Adrenal gland (tissue), 12 donors: ENCODE data around the gene DCTN1. TPM values are rescaled to one million over a fixed set of nuclear protein-coding genes. Genes with fewer than 3 reads are reported as not detected.

Experiments used
- DNase-seq, 7 donors: peaks; one replicate each; pipeline ENCODE4 v3.0.0-alpha.2; 2019 to 2020
- H3K27ac ChIP-seq, 5 donors: fragments of 200-600 bp; sonication (generic) in 4 of 5; 1 replicate in 3 of 5; 2 replicates in 2 of 5; pipeline versions ENCODE4 v1.5.1 to v1.8.0; 2016 to 2020; ENCODE audit warnings: mild to moderate bottlenecking in 1 of 5
- H3K27me3 ChIP-seq: fragments of 200-600 bp; 2 replicates; pipeline ENCODE4 v1.8.0; 2021
- H3K36me3 ChIP-seq, 2 donors: fragments of 200-600 bp; replicated peaks in 1 of 2; 1 replicate in 1 of 2; 2 replicates in 1 of 2; pipeline versions ENCODE4 v1.5.1 to v1.8.0; 2018 to 2022
- H3K4me1 ChIP-seq, 2 donors: fragments of 200-600 bp; replicated peaks in 1 of 2; 1 replicate in 1 of 2; 2 replicates in 1 of 2; pipeline versions ENCODE4 v1.5.1 to v1.8.0; 2018 to 2021
- H3K4me3 ChIP-seq, 4 donors: fragments of 200-600 bp; sonication (generic) in 3 of 4; one replicate each; pipeline ENCODE4 v1.5.1; 2016 to 2018
- H3K9me3 ChIP-seq, 3 donors: fragments of 200-600 bp; sonication (generic) in 1 of 3; replicated peaks in 1 of 3; 1 replicate in 2 of 3; 2 replicates in 1 of 3; pipeline versions ENCODE4 v1.5.1 to v1.8.0; 2016 to 2021
- POLR2A ChIP-seq, 2 donors: fragments of 450-650 bp; IDR thresholded peaks; one replicate each; pipeline ENCODE4 v1.6.1; 2017; ENCODE audit warnings: antibody characterized with exemption in 2 of 2, mild to moderate bottlenecking in 2 of 2, moderate library complexity in 1 of 2
- WGBS, 4 donors: extraction: QIAGEN DNeasy Blood & Tissue Kit in 2 of 4; methylation state at CpG; one replicate each; pipeline versions ENCODE4 v1.1.5 to v1.1.7; 2013 to 2017; 5-methylcytosine and 5-hydroxymethylcytosine counted together
- intact Hi-C, 2 donors: fragments of 100-400 bp; cut with DNase I; formaldehyde crosslinking; loops; one replicate each; pipeline versions ENCODE4 v1.14.1 to v1.15.0; 2022 to 2023
- polyA plus RNA-seq, 3 donors: library from polyadenylated mRNA; stranded (reverse); fragments of 200-250 nt in 2 of 3; fragments of 350-450 nt in 1 of 3; fragmentation: Illumina TruSeq in 1 of 3; extraction: RNeasy Lipid Tissue Mini Kit (QIAGEN cat#74804) in 1 of 3; gene quantifications; one replicate each; pipeline ENCODE4 v1.2.3, GENCODE V29; 2013 to 2014
- total RNA-seq, 9 donors: library from RNA; depleted of rRNA in 4 of 9; stranded (reverse); fragments of >200 nt in 4 of 9; fragments of 120-200 nt in 1 of 9; fragmentation: NEBNext Ultra II Directional in 1 of 9; extraction: Animal tissue kit (Norgen Biotek cat#: 25700) in 1 of 9; gene quantifications; one replicate each; pipeline versions ENCODE4 v1.1.0 to v1.2.4, GENCODE V29; 2013 to 2023
- TF ChIP-seq, protein P1 (sequence below), 6 experiments: fragments of 450-650 bp in 4 of 6; fragments of 200-600 bp in 2 of 6; sonication (generic) in 1 of 6; IDR thresholded peaks; 1 replicate in 5 of 6; 2 replicates in 1 of 6; pipeline versions ENCODE4 v1.5.1 to v1.8.0; 2016 to 2021; ENCODE audit warnings: antibody characterized with exemption in 6 of 6, mild to moderate bottlenecking in 2 of 6, moderate library complexity in 1 of 6
- donor health status: healthy with polysubstance abuse.
- donor health status: Bipolar disorder and iron deficiency.
- donor health status: DM: yes; HTN: yes; CAD: no.
- donor health status: DM: no; HTN: no; CAD: no.
- donor health status: DM: no; HTN: no; CAD: no.
- donor health status: DM: yes; HTN: yes; CAD: no.

Gene DCTN1
- total and polyA plus RNA-seq, 12 donors: 106 to 258 (median 146) TPM

DNA sequence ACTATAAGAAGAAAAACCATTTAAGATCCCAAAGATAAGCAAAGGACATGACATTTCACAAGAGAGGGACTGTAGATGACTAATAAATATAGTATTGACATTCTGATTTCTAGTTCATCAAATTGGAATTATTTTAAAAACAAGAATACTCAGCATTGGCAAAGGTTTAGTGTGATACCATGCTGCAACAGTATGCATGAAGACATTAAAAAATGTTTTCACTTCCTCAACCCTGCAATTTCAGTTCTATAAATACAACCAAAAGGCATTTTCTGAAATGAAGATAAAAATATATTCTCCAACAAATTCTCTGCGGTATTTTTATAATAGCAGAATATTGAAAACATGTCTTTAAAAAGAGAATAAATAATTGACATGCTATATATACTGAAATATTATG lies 39.2 kb upstream of the DCTN1 start:
- Histone ChIP-seq H3K9me3 (no peaks in the 10 kb centered on the region), H3K27me3 (peaks cover 3% of the 10 kb centered on the region), H3K4me1 (peaks cover 5 to 22% of the 10 kb centered on the region in 2 donors), H3K4me3 (no peak overlapping the region), H3K36me3 (no peaks in the 10 kb centered on the region), H3K27ac (no peak overlapping the region)
- TF ChIP-seq, protein P1, sequence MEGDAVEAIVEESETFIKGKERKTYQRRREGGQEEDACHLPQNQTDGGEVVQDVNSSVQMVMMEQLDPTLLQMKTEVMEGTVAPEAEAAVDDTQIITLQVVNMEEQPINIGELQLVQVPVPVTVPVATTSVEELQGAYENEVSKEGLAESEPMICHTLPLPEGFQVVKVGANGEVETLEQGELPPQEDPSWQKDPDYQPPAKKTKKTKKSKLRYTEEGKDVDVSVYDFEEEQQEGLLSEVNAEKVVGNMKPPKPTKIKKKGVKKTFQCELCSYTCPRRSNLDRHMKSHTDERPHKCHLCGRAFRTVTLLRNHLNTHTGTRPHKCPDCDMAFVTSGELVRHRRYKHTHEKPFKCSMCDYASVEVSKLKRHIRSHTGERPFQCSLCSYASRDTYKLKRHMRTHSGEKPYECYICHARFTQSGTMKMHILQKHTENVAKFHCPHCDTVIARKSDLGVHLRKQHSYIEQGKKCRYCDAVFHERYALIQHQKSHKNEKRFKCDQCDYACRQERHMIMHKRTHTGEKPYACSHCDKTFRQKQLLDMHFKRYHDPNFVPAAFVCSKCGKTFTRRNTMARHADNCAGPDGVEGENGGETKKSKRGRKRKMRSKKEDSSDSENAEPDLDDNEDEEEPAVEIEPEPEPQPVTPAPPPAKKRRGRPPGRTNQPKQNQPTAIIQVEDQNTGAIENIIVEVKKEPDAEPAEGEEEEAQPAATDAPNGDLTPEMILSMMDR (IDR thresholded peaks at IDR 0.05): no peak
- no peak for TF ChIP-seq POLR2A (IDR thresholded peaks at IDR 0.05)
- 76 to 88% (median 82%) methylated on average over 1 of the region's 1 CpG for WGBS, 4 donors
- DNase-seq: no peak
- intact Hi-C loops: no loop called here

DNA sequence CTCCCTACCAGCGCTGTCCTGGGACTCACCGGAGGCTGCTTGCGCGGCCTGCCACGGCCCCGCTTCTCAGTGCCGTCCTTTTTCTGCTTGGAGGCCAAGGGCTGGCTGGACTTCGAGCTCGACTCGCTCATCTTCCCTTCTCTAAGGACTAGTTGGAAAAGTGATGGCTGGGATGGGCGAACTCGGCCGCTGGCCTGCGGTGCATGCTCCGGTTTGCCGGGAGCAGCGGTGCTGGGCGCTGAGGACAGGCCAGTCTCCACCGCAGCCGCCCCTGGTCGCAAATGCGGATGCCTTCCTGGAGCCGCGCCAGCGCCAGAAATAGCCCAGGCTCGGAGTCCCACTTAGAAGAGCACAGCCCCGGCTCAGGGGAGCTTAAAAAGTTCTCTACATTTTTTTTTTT lies 38.2 kb upstream of the DCTN1 start:
- WGBS, 4 donors: 77 to 82% (median 80%) methylated on average over 24 to 27 of the region's 27 CpGs
- no peak overlapping the region for H3K27ac ChIP-seq
- no peak overlapping the region for H3K4me3 ChIP-seq
- TF ChIP-seq, protein P1 (IDR thresholded peaks at IDR 0.05): no peak
- no peak for TF ChIP-seq POLR2A (IDR thresholded peaks at IDR 0.05)
- no peaks in the 10 kb centered on the region for H3K9me3 ChIP-seq
- no peaks in the 10 kb centered on the region for H3K36me3 ChIP-seq
- intact Hi-C loops: no loop called here
- peaks cover 4% of the 10 kb centered on the region for H3K27me3 ChIP-seq
- no peak for DNase-seq
- peaks cover 5 to 24% of the 10 kb centered on the region in 2 donors for H3K4me1 ChIP-seq

DNA sequence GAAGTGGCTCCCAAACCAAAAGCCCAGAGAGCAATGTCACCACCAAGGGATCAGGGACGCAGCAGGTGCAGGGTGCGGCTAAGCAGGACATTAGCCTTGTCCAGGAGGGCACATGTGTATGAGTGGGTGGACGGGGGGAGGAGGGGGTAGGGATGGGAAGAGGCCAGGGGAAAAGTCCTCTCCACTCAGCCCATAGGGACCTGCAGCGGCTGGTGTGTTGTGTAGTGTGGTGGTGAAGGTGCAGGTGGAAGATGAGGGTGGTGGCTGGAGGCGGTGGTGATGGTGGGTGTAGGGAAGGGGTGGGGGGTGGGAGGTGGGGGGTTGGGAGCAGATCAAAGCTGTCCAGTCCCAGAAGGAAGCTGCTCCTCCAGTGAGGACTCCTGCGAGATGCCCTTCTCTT lies 37.7 kb upstream of the DCTN1 start:
- 85 to 93% (median 91%) methylated on average over 6 of the region's 6 CpGs for WGBS, 4 donors
- Histone ChIP-seq H3K36me3 (no peaks in the 10 kb centered on the region), H3K27me3 (peaks cover 6% of the 10 kb centered on the region), H3K9me3 (no peaks in the 10 kb centered on the region), H3K4me1 (peaks cover 5 to 24% of the 10 kb centered on the region in 2 donors), H3K27ac (no peak overlapping the region), H3K4me3 (no peak overlapping the region)
- TF ChIP-seq POLR2A (IDR thresholded peaks at IDR 0.05): no peak
- TF ChIP-seq, protein P1 (IDR thresholded peaks at IDR 0.05): no peak
- DNase-seq: no peak
- intact Hi-C loops: no loop called here

DNA sequence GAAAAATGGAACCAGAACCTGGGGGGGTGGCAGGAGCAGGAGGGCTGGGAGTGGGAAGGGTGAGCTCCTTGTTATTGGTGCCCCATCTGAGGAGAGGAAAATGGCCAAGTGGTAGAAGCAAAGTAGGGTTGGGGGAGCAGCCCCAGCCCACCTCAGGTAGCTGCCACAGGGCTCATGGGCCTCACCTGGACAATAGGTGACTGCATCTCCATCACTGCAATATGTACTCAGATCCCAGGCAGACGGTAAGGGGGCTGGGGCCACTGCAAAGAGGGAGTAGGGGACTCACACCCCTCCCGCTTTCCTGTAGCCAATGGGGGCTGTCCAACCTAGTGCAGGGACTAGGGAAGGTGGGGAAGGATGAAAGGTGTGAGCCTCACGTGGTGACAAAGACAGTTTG lies 37.1 kb upstream of the DCTN1 start:
- DNase-seq: no peak
- Histone ChIP-seq H3K9me3 (no peaks in the 10 kb centered on the region), H3K27ac (no peak overlapping the region), H3K4me3 (no peak overlapping the region), H3K36me3 (no peaks in the 10 kb centered on the region), H3K4me1 (peaks cover 5 to 24% of the 10 kb centered on the region in 2 donors), H3K27me3 (peaks cover 6% of the 10 kb centered on the region)
- TF ChIP-seq POLR2A (IDR thresholded peaks at IDR 0.05): no peak
- 74 to 83% (median 77%) methylated on average over 3 of the region's 3 CpGs for WGBS, 4 donors
- intact Hi-C loops: no loop called here

DNA sequence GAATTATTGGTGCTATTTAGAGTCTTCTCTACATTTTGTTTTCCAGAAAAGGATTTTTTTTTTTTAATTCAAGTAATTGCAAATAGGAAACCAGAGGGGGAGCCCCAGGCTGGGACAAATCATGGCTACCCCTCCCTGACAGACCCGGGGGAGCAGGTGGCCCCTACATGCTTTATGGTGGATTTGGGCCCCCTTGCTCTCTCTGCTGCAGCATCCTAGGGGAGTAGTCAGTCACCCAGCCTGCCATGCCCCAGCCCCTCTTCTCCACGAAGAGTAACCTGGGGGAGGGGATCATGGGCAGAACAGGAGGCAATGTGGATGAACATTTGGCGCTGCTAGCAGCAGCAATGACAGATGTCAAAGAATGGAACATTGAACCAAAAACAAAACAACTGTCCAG lies 36.7 kb upstream of the DCTN1 start:
- Histone ChIP-seq H3K4me3 (no peak overlapping the region), H3K9me3 (no peaks in the 10 kb centered on the region), H3K4me1 (peaks cover 4 to 24% of the 10 kb centered on the region in 2 donors), H3K27ac (no peak overlapping the region), H3K36me3 (no peaks in the 10 kb centered on the region), H3K27me3 (peaks cover 6% of the 10 kb centered on the region)
- DNase-seq: no peak
- TF ChIP-seq, protein P1 (IDR thresholded peaks at IDR 0.05): no peak
- no peak for TF ChIP-seq POLR2A (IDR thresholded peaks at IDR 0.05)
- 55 to 69% (median 59%) methylated on average over 3 of the region's 3 CpGs for WGBS, 4 donors
- intact Hi-C loops: no loop called here
